ENCODE measurements around the gene CYP2S1. TPM values are rescaled to one million over a fixed set of nuclear protein-coding genes. Genes with fewer than 3 reads are reported as not detected.

Gene CYP2S1
- total and polyA plus RNA-seq, 2 of the 4 experiments (the other 2 are of a cell fraction) = 0.54 to 2.1 TPM

DNA sequence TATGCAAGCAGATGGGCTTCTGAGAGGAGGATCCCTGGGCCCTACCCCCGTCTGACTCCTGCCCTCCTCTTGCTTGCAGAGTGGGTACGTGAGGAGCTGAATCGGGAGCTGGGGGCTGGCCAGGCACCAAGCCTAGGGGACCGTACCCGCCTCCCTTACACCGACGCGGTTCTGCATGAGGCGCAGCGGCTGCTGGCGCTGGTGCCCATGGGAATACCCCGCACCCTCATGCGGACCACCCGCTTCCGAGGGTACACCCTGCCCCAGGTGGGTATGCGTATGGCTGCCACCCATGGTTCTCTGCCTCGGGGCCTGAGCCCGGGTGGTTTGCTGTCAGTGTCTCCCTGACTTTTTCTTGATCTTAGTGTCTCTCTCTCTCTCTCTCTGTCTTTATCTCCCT, 10.4 kb downstream of the CYP2S1 start:
- Histone ChIP-seq H3K36me3 (ENCODE audit: control insufficient read depth, insufficient read depth, low read length) (peaks cover 7% of the 10 kb centered on the region), H3K18ac (ENCODE audit: low read depth, low read length) (no peak overlapping the region), H4K20me1 (ENCODE audit: insufficient read depth, low read length) (no peaks in the 10 kb centered on the region; the same call in 1 of the 2 replicates), H3K23ac (ENCODE audit: low read depth, low read length) (no peak overlapping the region), H2AFZ (replicated peaks; ENCODE audit: low read length, poor library complexity) (no peak overlapping the region), H2AK9ac (replicated peaks; ENCODE audit: low read depth, low read length, poor library complexity) (no peak overlapping the region), H4K5ac (ENCODE audit: low read depth, low read length) (no peak overlapping the region), H4K8ac (ENCODE audit: low read depth in 2 of 2, low read length in 2 of 2) (no peak overlapping the region), H3K79me1 (ENCODE audit: low read depth in 1 of 2, low read length in 2 of 2) (no peaks in the 10 kb centered on the region), H3K9ac (ENCODE audit: low read depth, low read length) (no peak overlapping the region), H3K9me3 (ENCODE audit: control insufficient read depth, insufficient read depth, low read length) (no peaks in the 10 kb centered on the region), H2BK15ac (ENCODE audit: low read depth, low read length) (no peak overlapping the region), H2BK20ac (ENCODE audit: low read depth, low read length) (no peak overlapping the region), H3K4me1 (ENCODE audit: control insufficient read depth, insufficient read depth, low read length) (no peaks in the 10 kb centered on the region), H3K4me2 (ENCODE audit: low read depth, low read length) (no peak overlapping the region), H3K4me3 (ENCODE audit: insufficient read depth, low read depth, low read length) (no peak overlapping the region), H3K56ac (ENCODE audit: extremely low read depth, insufficient read depth, low read length) (no peak overlapping the region), H2BK120ac (ENCODE audit: low read depth, low read length) (no peak overlapping the region), H3K27ac (ENCODE audit: insufficient read depth, low read length) (no peak overlapping the region), H3K14ac (replicated peaks; ENCODE audit: low read depth, low read length) (no peak overlapping the region), H2BK5ac (ENCODE audit: low read depth, low read length, poor library complexity, severe bottlenecking) (no peak overlapping the region), H3K27me3 (ENCODE audit: control insufficient read depth, insufficient read depth, low read length) (no peaks in the 10 kb centered on the region), H4K91ac (ENCODE audit: insufficient read depth, low read depth, low read length) (no peak overlapping the region), H3K9me1 (ENCODE audit: insufficient read depth, low read length) (no peaks in the 10 kb centered on the region), H2AK5ac (ENCODE audit: low read depth, low read length) (no peak overlapping the region; the same call in 1 of the 2 replicates), H3K4ac (ENCODE audit: low read depth, low read length) (no peak overlapping the region)
- no TSS peak for BruUV-seq (replicated peaks)
- WGBS, 2 experiments (ENCODE audit: extremely low coverage in 2 of 2, insufficient read length in 1 of 2) = 94% methylated on average over 16 of the region's 18 CpGs; no CpG with 5 or more reads in 1 of the 2 experiments
- TF ChIP-seq, protein P1, sequence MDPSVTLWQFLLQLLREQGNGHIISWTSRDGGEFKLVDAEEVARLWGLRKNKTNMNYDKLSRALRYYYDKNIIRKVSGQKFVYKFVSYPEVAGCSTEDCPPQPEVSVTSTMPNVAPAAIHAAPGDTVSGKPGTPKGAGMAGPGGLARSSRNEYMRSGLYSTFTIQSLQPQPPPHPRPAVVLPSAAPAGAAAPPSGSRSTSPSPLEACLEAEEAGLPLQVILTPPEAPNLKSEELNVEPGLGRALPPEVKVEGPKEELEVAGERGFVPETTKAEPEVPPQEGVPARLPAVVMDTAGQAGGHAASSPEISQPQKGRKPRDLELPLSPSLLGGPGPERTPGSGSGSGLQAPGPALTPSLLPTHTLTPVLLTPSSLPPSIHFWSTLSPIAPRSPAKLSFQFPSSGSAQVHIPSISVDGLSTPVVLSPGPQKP (IDR thresholded peaks at IDR 0.05; ENCODE audit: borderline replicate concordance, low read depth, low read length) = no peak
- dilution Hi-C loops (cut with HindIII; ENCODE audit: low sequenced_read_pairs, unreplicated experiment) = no loop called here
- intact Hi-C loops (cut with micrococcal nuclease) = loop anchor here (10.0 kb wide), 1 partner anchor 221 kb away; the partner anchor contains the start of gene B3GNT8
- DNase-seq = no peak
- in situ Hi-C loops (cut with MboI; ENCODE audit: low sequenced_read_pairs) = loop anchor here (5.0 kb wide), 1 partner anchor 59 kb away; the partner anchor contains the start of gene HNRNPUL1
- CTCF ChIA-PET = no interaction called here
- no peak for ATAC-seq (ENCODE audit: low read depth)
- POLR2A ChIA-PET (ENCODE audit: unreplicated experiment) = no interaction called here
